ENCODE measurements around the gene FDX2. TPM values are rescaled to one million over a fixed set of nuclear protein-coding genes. Genes with fewer than 3 reads are reported as not detected.

The FDX2 gene
- polyA plus RNA-seq, 6 donors from 2014 or later = 12.9 to 36.6 (median 15.5) TPM

Other genes with a start within 250 kb of the FDX2 start
- gene SHFL, start 229.7 kb downstream of the FDX2 start, polyA plus RNA-seq (ENCODE audit: low read depth in 6 of 6) = 10 to 100 TPM; 14.7 to 37.0 (median 23.8) TPM
- gene ANGPTL6, start 213.3 kb downstream of the FDX2 start, polyA plus RNA-seq (ENCODE audit: low read depth in 6 of 6) = 1 to 10 TPM in 1 of 6 donors, under 1 TPM in 3, not detected in 2; 0.39 to 1.1 (median 0.65) TPM
- 10 to 100 TPM in 5 of 6 donors, 1 to 10 TPM in 1; 7.8 to 30.7 (median 15.1) TPM for gene PPAN, start 209.7 kb downstream of the FDX2 start, polyA plus RNA-seq (ENCODE audit: low read depth in 6 of 6)
- gene P2RY11, start 204.3 kb downstream of the FDX2 start, polyA plus RNA-seq (ENCODE audit: low read depth in 6 of 6) = 1 to 10 TPM in 3 of 6 donors, under 1 TPM in 3; 0.69 to 1.2 (median 0.92) TPM
- gene EIF3G, start 196.1 kb downstream of the FDX2 start, polyA plus RNA-seq (ENCODE audit: low read depth in 6 of 6) = 100 to 1,000 TPM; 141 to 177 (median 159) TPM
- 10 to 100 TPM; 13.9 to 56.7 (median 31.3) TPM for gene DNMT1, start 121.1 kb downstream of the FDX2 start, polyA plus RNA-seq (ENCODE audit: low read depth in 6 of 6)
- gene S1PR2, start 84.7 kb downstream of the FDX2 start, polyA plus RNA-seq (ENCODE audit: low read depth in 6 of 6) = under 1 TPM in 4 of 6 donors, not detected in 2; 0.06 to 0.21 (median 0.16) TPM
- gene MRPL4, start 63.8 kb downstream of the FDX2 start, polyA plus RNA-seq (ENCODE audit: low read depth in 6 of 6) = 10 to 100 TPM; 23.7 to 34.3 (median 27.4) TPM
- gene ICAM1, start 44.9 kb downstream of the FDX2 start, polyA plus RNA-seq (ENCODE audit: low read depth in 6 of 6) = 1 to 10 TPM in 5 of 6 donors, not detected in 1; 2.5 to 4.9 (median 3.8) TPM
- not detected for gene ICAM4, start 29.1 kb downstream of the FDX2 start, polyA plus RNA-seq (ENCODE audit: low read depth in 6 of 6)
- gene ICAM5, start 26.1 kb downstream of the FDX2 start, polyA plus RNA-seq (ENCODE audit: low read depth in 6 of 6) = not detected
- gene ZGLP1, start 6.2 kb downstream of the FDX2 start, polyA plus RNA-seq (ENCODE audit: low read depth in 6 of 6) = under 1 TPM in 2 of 6 donors, not detected in 4; 0.73 to 0.86 TPM
- gene RAVER1, start 17.5 kb upstream of the FDX2 start, polyA plus RNA-seq (ENCODE audit: low read depth in 6 of 6) = 10 to 100 TPM; 12.0 to 25.0 (median 15.0) TPM
- 100 to 1,000 TPM; 156 to 235 (median 200) TPM for gene ICAM3, start 23.6 kb upstream of the FDX2 start, polyA plus RNA-seq (ENCODE audit: low read depth in 6 of 6)
- gene TYK2, start 64.6 kb upstream of the FDX2 start, polyA plus RNA-seq (ENCODE audit: low read depth in 6 of 6) = 10 to 100 TPM; 26.1 to 67.7 (median 48.5) TPM
- 10 to 100 TPM; 43.9 to 73.1 (median 53.9) TPM for gene CDC37, start 87.5 kb upstream of the FDX2 start, polyA plus RNA-seq (ENCODE audit: low read depth in 6 of 6)
- 1 to 10 TPM in 1 of 6 donors, under 1 TPM in 4, not detected in 1; 0.17 to 2.8 (median 0.25) TPM for gene PDE4A, start 104.5 kb upstream of the FDX2 start, polyA plus RNA-seq (ENCODE audit: low read depth in 6 of 6)
- gene KEAP1, start 187.3 kb upstream of the FDX2 start, polyA plus RNA-seq (ENCODE audit: low read depth in 6 of 6) = 1 to 10 TPM in 5 of 6 donors, under 1 TPM in 1; 0.18 to 9.8 (median 7.7) TPM
- under 1 TPM in 5 of 6 donors, not detected in 1; 0.24 to 0.96 (median 0.75) TPM for gene S1PR5, start 201.4 kb upstream of the FDX2 start, polyA plus RNA-seq (ENCODE audit: low read depth in 6 of 6)
- gene ATG4D, start 227.9 kb upstream of the FDX2 start, polyA plus RNA-seq (ENCODE audit: low read depth in 6 of 6) = 10 to 100 TPM in 2 of 6 donors, 1 to 10 TPM in 4; 1.7 to 20.7 (median 9.4) TPM
- gene KRI1, start 250.0 kb upstream of the FDX2 start, polyA plus RNA-seq (ENCODE audit: low read depth in 6 of 6) = 10 to 100 TPM; 10.6 to 47.6 (median 16.5) TPM